ENCODE results near the gene BEST2. TPM values are rescaled to one million over a fixed set of nuclear protein-coding genes. Genes with fewer than 3 reads are reported as not detected.

The BEST2 gene
- total and polyA plus RNA-seq, 2 of the 4 experiments (the other 2 are of a cell fraction) = not detected

DNA sequence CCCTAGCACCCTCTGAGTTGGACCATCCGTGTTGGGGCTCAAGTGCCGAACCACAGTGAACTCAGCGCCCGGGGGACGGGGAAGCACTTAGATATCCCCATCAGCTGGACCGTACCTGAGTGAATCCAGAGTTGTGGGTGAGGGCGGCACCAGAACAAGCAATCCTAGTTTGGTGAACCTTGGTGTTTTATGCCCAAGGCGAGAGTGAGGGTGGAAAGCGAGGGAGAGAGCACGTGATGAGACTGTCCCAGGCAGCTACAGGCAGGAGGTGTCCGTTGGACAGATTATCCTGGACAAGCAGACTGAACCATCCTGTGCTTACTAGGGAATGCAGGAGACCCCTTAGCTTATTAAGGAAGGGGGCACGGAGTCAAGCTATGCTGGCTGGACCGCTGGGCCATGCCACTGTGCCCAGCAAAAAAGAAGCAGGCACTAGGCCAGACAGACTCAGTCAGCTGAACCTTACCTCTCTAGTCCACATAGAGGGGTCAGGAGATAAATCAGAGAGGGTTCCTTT lies 13.7 kb upstream of the BEST2 start (continued):
- TF ChIP-seq, protein P1, sequence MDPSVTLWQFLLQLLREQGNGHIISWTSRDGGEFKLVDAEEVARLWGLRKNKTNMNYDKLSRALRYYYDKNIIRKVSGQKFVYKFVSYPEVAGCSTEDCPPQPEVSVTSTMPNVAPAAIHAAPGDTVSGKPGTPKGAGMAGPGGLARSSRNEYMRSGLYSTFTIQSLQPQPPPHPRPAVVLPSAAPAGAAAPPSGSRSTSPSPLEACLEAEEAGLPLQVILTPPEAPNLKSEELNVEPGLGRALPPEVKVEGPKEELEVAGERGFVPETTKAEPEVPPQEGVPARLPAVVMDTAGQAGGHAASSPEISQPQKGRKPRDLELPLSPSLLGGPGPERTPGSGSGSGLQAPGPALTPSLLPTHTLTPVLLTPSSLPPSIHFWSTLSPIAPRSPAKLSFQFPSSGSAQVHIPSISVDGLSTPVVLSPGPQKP (IDR thresholded peaks at IDR 0.05; ENCODE audit: borderline replicate concordance, low read depth, low read length) = no peak
- TF ChIP-seq FOS (IDR thresholded peaks at IDR 0.05; ENCODE audit: low read depth, low read length) (no peak), NFE2L2 (IDR thresholded peaks at IDR 0.05; ENCODE audit: low read depth, low read length) (no peak), RFX5 (IDR thresholded peaks at IDR 0.05; ENCODE audit: low read depth, low read length) (no peak), CEBPB (IDR thresholded peaks at IDR 0.05; ENCODE audit: low read depth, low read length) (no peak), MXI1 (IDR thresholded peaks at IDR 0.05; ENCODE audit: borderline replicate concordance, low read depth, low read length) (no peak)
